ENCODE measurements around the gene LINGO3. TPM values are rescaled to one million over a fixed set of nuclear protein-coding genes. Genes with fewer than 3 reads are reported as not detected.
"Not testable (repeated sequence)": the region's sequence is repeated elsewhere in the genome, so short reads cannot be mapped to it uniquely, and the experiment has no call there.

The LINGO3 gene
- total RNA-seq, 1 donor from 2014 or later, result 0.62 TPM

GRCh38 chr19:2302319-2303210 is 5.4 kb downstream of the LINGO3 start:
- no peak for DNase-seq

- no peak for DNase-seq
Measured at GRCh38 chr19:2300533-2300932, 7.4 kb downstream of the LINGO3 start.

- DNase-seq, result no peak
Measured at GRCh38 chr19:2296141-2296540, 11.8 kb downstream of the LINGO3 start.

- DNase-seq, result no peak
Measured at GRCh38 chr19:2294687-2295335, 13.1 kb downstream of the LINGO3 start.

- no peak for DNase-seq
Measured at GRCh38 chr19:2291185-2291751, 16.7 kb downstream of the LINGO3 start.

- DNase-seq, result no peak
Measured at GRCh38 chr19:2290441-2291184, 17.3 kb downstream of the LINGO3 start.

- no peak for DNase-seq
Measured at GRCh38 chr19:2289714-2290435, 18.1 kb downstream of the LINGO3 start.

- no peak for DNase-seq
Measured at GRCh38 chr19:2288818-2289713, 18.9 kb downstream of the LINGO3 start.

GRCh38 chr19:2288338-2288817 is 19.6 kb downstream of the LINGO3 start:
- DNase-seq, result no peak

- no peak for DNase-seq
Measured at GRCh38 chr19:2287585-2288337, 20.2 kb downstream of the LINGO3 start.

- DNase-seq, result no peak
Measured at GRCh38 chr19:2286402-2287140, 21.4 kb downstream of the LINGO3 start.

GRCh38 chr19:2283835-2284507 is 24.0 kb downstream of the LINGO3 start:
- no peak for DNase-seq

GRCh38 chr19:2282862-2283237 is 25.1 kb downstream of the LINGO3 start:
- DNase-seq, result no peak

GRCh38 chr19:2282062-2282861 is 25.7 kb downstream of the LINGO3 start, which contains the start of gene PEAK3:
Gene PEAK3, minus strand, starts transcription at chr19:2282175. Its CDS starts 1,244 bp downstream, at chr19:2280931.
- no peak for DNase-seq

- not testable (repeated sequence) for DNase-seq
Measured at GRCh38 chr19:2281265-2282061, 26.5 kb downstream of the LINGO3 start.

GRCh38 chr19:2280633-2281264 is 27.2 kb downstream of the LINGO3 start:
- DNase-seq, result no peak
